Measurements from ENCODE around the gene STX1A.
"Not testable (repeated sequence)": the region's sequence is repeated elsewhere in the genome, so short reads cannot be mapped to it uniquely, and the experiment has no call there.

STX1A gene

DNA sequence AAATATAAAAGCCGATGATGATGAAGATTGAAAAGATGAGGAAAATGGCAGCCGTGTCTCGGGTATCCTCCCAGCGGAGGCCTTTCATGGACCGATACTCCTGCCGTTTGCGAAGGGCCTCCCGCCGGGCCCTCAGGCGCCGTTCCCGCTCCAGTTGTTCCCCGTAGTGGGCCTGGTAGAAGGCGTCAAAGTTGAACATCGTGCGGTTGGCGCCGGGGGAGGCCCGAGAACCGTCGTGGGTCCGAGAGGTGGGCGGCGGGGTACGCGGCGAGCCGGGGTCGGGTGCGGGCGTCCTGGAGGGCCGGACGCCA, 36.8 kb downstream of the STX1A start:
- DNase-seq (ENCODE audit: low spot score) = no peak

DNA sequence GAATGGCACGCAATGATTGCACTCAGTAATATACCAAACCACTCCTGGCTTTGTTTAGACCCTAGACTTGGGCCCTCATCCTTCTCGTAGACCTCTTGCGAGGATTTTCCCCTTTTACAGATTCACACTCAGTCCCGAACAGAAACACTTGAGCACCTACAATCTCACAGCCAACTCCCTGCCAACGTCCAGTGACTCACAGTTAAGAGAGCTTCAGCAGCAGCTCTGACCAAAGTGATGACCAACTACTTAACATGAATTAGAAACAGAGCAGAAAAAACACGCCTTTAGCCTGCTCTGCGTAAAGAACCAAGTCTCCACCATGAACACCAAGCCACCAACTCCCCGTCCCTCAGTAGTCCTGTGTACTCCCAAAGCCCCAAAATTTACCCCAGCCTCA, 38.4 kb downstream of the STX1A start:
- no peak for DNase-seq (ENCODE audit: low spot score)

DNA sequence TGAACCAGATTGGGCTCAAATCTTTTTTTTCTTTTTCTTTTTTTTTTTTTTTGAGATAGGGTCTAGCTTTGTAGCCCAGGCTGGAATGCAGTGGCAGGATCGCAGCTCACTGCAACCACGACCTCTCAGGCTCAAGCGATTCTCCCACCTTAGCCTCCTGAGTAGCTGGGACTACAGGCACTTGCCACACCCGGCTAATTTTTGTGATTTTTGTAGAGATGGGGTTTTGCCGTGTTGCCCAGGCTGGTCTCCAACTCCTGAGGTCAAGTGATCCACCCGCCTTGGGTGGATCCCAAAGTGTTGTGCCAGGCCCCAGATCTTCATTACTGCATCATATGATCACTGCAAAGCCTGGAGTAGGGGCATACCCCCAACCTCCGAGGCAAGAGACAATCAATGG, 39.0 kb downstream of the STX1A start:
- no peak for DNase-seq (ENCODE audit: low spot score)

DNA sequence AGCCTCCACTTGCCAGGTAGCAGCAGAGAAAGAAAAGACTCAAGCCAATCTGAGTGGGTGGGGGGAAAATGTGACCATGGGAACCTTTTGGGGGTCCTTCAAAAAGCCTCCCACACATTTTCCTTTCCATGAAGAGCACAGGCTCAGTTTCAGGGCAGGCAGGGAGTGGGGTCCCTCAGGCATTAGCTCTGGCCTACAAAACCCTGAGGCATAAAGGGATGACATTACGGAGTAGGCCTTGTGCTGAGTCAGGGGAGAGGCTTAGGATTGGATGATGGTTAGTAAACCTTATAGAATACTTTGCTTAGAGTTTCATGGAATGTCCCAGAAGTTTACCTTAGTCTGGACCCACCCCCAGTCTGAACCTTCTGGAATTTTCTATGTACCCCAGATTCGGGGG, 39.8 kb downstream of the STX1A start:
- DNase-seq (ENCODE audit: low spot score) = no peak

DNA sequence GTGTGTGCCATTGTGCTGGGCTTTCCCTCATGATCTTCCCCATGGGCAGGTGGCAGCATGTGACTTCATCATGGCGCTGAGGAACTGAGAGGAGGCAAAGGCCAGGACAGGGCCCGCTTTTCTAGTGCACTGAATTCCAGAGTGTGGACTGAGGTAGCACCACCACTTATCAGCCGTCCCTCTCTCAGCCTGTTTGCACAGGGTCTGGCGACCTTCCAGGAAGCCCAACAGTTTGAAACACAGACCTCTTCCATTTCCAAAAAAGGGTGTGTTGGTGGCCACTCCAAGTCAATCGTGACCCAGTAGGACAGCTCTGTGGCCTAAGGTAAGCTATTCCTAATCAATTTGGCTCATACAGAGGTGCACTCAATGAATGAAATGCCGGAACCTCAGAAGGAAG, 40.6 kb downstream of the STX1A start:
- DNase-seq (ENCODE audit: low spot score) = no peak

DNA sequence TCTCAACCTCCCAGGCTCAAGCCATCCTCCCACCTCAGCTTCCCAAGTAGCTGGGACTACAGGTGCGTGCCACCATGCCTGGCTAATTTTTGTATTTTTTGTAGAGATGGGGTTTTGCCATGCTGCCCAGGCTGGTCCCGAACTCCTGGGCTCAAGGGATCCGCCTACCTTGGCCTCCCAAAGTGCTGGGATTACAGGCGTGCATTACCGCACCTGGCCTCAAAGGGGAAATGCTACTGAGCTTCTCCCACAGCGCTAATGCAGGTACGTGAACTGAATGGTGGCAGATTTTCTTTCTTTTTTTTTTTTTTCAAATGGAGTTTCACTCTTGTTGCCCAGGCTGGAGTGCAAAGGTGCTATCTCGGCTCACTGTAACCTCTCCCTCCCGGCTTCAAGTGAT, 43.4 kb downstream of the STX1A start:
- DNase-seq (ENCODE audit: low spot score) = not testable (repeated sequence)

DNA sequence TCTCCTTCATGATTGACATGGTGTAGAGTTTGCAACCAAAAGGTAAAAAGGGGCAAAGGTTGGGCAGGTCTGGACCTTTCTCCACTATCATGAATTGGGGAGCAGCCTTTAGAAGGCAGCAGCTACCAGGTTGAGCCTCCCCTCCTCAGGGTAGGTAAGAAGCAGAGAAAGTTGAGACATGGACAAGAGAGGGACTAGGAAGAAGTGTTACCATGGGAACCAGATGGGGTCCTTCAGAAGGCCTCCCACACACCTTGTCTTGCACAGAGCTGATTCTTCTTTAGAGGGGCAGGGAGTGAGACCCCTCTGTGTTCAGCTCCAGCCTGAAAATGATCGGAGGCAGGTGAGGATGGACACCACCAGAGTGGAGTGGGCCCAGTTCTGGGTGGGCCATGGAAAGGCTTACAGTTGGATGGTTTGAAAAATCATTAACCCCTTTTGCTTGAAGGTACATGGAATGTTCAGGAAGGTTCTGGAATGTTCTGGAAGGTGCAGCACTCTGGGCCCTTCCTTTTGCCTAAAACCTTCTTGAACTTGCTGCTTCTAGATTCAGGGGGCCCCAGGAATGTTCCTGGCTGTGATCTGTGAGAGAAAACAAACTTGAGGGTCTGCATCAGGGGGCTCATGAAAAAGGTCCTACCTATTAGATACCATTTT, 44.9 kb downstream of the STX1A start:
- DNase-seq (ENCODE audit: low spot score) = no peak

DNA sequence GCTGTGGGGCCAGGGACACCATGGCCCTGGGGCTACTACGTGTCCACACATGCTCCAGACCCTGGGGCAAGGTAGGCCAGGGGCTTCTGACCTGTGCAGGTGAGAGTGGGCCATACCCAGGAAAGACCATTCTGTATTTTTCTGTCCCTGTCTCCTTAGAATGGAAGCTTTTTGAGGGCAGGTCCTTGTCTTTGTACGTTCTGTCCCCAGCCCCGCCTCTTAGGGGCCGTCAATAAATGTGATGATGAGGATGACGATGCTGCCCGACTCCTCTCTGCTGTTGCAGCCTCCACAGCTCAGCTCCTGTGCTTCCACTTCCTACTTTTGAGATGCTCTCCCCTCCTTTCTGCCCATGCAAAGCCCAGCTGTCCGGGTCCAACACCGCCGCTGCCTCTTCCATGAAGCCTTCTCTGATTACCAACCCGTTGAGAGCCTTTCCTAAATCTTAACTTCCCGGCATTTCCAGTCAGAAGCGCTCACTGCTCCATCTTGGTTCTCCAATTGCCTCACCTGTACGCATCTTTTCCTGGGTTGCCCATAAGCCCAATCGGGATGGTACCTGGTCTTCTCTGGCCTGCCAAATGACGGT, 47.5 kb downstream of the STX1A start:
- no peak for DNase-seq (ENCODE audit: low spot score)

DNA sequence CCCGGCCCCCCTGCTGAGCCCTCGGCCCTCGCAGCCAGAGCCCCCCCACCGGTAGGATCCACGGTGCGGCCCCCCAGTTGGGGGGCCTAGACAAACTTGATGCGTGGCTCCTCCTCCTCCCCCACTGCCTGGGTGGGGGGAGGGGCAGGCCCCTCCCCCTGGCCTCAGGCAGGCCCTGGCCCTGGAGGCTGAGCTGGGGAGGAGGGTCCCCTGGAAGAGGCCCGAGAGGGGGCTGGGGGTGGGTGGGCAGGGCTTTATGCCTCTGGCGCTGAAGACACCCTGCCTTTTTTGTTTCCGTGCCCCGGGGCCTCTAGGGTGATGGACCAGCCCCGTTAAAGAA, 48.2 kb downstream of the STX1A start:
- no peak for DNase-seq (ENCODE audit: low spot score)

DNA sequence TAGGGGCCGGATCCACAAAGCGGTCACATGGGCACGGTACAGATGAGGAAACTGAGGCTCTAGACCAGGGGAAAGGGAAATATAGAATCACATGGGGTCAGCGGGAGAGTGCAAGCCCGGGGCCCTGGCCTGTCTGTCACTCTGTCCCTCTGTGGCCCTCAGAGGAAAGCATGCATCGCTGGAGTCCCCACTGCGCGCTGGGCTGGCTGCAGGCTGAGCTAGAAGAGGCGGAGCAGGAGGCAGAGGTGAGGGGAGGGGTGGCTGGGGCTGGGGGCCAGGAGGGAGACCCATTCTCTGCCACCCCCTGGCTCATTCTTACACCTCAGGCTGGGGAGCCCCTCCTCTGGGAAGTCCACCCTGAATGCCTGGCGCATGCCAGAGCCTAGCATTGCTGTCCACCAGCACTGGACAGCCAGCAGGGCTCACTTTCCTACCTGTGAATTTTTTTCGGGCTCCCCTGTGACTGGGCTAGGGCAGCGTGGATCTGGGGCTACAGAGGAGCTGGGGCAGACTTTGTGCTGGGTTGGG, 49.5 kb downstream of the STX1A start:
- DNase-seq (ENCODE audit: low spot score) = no peak

DNA sequence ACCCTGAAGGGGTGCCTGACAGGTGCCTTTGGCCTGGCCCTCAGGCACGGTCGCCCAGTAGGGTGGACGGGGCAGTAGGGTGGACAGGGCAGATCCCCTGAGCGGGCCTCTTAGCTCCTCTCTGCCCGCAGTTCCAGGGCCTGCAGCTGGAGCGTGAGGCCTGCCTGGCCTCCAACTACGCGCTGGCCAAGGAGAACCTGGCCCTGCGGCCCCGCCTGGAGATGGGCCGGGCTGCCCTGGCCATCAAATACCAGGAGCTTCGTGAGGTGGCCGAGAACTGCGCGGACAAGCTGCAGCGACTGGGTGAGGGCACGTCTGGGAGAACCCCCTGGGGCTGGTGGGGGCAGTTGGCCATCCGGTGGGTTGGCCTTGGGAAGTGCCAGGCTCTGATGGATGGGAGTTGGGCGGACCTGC, 50.2 kb downstream of the STX1A start:
- no peak for DNase-seq (ENCODE audit: low spot score)

DNA sequence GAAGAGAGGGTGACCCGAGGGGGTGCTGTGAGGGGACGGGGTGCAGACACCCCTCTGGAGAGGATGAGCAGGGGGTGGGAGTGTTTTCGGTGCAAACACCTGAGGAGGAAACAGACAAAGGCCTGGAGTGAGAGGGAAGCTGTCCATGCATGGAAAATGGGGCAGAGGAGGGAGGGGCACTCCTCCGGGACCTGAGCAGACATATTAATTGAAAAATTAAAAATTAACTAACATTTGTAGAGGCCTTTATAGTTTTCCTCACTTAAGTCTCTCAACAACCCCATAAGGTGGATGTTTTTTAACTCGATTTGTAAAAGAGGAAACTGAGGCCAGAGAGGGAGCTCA, 50.6 kb downstream of the STX1A start:
- DNase-seq (ENCODE audit: low spot score) = no peak

DNA sequence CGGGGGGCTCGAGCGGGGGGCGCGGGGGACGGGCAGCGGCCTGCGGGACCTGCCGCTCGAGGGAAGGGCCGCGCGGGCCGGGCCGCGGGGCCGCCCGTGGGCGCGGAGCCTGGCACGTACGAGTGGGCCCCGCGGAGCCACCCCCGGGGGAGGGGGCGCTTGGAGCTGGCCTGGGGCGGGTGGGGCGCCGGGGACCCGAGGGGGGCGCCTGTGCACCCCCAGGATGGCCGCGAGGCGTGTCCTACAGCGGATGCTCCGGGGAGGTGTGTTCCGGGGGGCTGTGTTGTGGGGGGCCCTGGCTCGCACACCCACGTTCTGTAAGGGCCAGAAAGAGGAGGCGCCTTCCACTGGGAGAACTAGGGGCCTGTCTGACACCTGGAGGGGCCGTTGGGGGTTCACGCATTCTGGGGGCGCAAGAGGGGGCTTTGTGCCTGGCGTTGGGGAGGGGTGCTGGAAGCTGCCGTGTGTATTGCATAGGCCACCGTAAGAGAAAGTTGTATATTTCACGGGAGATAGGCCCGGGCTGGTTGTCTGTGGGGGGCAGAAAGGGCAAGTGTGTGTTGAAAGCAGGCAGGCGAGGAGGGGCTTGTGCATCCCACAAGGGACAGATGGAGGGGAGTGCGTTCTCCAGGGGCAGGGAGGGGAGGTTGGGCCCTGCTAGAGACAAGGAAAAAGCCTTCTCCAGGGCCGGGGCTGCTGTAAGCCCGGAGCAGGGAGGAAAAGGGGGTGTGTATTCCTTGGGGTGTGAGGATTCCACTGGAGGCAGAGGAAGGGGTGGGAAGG, 51.2 kb downstream of the STX1A start:
- peak; percentile 47 for DNase-seq (ENCODE audit: low spot score)

DNA sequence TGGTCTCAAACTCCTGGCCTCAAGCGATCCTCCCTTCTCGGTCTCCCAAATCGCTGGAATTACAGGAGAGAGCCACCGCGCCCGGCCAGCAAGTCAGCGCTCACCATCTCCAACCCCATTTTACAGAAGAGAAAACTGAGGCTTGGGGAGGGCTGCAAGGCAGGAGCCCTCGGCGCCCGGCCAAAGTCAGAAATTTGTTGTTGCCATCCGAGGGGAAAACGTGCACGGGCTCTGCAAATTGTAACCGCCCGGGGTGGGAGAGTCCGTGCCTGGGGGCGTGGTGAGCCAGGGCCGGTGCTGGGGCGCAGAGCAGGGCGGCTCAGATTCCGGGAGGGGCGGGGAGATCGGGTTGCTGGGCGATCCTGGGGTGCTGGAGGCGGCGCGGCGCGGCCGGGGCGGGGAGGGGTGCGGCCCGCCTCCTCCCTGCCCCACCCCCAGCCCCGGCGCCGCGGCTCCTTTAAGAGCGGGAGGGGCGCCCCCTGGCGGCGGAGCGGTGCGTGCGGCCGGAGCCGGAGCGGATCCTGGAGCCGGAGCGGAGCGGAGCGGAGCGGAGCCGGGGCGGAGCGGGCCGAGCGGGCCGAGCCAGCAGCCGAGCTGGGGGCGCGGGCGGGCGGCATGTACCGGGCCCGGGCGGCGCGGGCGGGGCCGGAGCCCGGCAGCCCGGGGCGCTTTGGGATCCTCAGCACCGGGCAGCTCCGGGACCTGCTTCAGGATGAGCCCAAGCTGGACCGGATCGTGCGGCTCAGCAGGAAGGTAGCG, 51.9 kb downstream of the STX1A start, which contains the start of gene VPS37D:
TSS of gene VPS37D (plus strand) at position 488 of the 759 bp plus-strand sequence. CDS start at position 616, 128 bp downstream.
- DNase-seq (ENCODE audit: low spot score) = peak; percentile 99

DNA sequence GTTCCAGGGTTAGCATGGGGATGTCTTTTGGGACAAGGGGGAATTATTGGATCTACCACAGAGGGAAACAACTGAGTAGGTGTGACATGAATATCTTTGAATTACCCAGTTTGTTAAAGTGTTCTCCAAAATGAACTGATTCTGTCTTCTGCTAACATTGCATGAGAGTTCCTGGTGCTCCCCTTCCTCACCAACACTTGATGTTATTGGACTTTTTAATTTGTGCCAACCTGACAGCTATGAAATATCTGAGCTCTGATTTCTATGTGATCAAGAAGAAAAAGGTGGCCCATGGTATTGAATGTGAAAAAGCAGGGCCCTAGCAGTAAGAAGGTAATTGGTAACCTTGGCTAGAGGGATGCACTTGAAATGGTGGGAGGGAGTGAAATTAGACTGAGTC, 56.4 kb downstream of the STX1A start:
- DNase-seq (ENCODE audit: low spot score) = no peak

DNA sequence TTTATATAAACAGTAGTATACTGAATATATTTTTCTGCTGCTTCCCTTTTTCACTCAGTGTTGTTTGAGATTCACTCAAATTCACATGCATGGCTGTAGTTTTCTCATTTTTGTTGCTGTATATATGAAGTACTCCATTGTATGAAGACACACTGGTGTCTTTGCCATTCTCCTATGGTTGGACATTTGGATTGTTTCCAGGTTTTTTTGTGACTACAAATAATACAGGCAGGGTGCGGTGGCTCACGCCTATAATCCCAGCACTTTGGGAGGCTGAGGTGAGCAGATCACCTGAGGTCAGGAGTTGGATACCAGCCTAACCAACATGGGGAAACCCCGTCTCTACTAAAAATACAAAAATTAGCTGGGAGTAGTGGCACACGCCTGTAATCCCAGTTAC, 58.9 kb downstream of the STX1A start:
- DNase-seq (ENCODE audit: low spot score) = not testable (repeated sequence)

DNA sequence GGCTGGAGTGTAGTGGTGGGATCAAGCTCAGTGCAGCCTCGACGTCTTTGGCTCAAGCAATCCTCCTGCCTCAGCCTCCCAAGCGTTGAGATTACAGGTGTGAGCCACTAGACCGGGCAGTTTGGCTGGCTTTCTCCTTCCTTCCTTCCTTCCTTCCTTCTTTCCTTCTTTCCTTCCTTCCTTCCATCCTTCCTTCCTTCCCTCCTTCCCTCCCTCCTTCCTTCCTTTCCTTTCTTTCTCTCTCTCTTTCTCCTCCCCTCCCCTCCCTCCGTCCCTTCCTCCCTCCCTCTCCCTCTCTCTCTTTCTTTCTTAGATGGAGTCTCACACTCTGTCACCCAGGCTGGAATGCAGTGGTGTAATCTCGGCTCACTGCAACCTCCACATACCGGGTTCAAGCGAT, 59.5 kb downstream of the STX1A start:
- no peak for DNase-seq (ENCODE audit: low spot score)

DNA sequence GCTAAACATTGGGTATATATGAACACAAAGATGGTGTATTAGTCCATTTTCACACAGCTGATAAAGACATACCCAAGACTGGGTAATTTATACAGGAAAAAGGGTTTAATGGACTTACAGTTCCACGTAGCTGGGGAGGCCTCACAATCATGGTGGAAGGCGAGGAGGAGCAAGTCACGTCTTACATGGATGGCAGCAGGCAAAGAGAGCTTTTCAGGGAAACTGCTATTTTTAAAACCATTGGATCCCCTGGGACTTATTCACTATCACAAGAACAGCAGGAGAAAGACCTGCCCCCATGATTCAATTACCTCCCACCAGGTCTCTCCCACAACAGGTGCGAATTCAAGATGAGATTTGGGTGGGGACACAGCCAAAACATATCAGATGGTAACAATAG, 64.2 kb downstream of the STX1A start:
- DNase-seq (ENCODE audit: low spot score) = not testable (repeated sequence)

DNA sequence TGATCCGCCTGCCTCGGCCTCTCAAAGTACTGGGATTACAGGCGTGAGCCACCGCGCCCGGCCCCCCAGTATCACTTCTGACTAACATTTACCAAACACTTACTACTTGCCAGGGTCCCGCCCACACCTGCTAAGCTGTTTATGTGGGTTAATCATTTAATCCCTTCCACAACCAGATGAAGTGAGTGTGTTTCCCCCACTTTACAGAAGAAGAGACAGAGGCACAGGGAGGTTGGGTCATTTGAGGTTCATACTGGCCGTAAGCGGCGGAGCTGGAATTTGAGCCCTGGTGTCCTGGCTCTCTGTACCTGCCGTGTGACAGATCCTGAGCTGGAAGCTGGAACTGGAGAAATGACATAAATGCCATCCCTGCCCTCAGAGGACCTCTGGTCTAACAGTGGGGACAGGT, 66.9 kb downstream of the STX1A start:
- DNase-seq (ENCODE audit: low spot score) = no peak

DNA sequence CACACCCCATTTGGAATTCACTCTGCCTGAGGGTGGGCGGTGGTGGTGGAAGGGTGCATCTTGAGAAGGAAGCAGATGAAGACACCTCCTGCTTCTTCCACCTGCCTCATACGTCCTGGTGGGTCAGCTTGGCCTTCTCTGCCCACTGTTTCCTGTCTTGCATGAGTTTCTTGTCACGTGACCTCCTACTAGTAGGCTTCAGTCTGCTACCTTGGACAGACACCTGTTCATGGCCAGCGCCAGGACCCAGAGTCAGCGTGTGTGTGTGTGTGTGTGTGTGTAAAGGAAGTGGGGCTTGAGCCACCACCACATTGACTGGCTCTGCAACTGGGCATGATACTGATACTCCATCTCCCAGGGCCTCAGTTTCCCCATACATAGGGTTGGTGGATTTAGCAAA, 68.9 kb downstream of the STX1A start:
- no peak for DNase-seq (ENCODE audit: low spot score)

DNA sequence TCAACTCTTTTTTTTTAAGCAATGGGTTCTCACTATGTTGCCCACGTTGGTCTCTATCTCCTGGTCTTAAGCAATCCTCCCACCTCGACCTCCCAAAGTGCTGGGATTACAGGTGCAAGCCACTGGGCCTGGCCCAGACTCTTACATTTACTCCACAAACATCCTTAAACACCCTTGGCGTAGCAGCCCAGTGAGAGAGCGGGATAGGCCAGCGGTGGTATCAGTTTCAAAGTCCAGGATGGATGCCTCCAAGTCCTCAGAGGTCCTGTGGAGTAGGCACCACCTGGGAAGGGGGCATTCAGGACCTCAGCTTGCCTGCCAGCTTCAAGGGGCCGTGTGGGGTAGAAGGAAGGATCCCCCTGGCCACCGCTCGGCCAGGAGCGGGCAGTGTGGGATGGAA, 69.9 kb downstream of the STX1A start:
- no peak for DNase-seq (ENCODE audit: low spot score)
